ENCODE measurements around the gene ITGA11. TPM values are rescaled to one million over a fixed set of nuclear protein-coding genes. Genes with fewer than 3 reads are reported as not detected.

The ITGA11 gene
- total RNA-seq, 2 experiments from 2014 or later: 1.7 to 3.6 TPM

GRCh38 chr15:68478853-68479252, 46.9 kb upstream of the ITGA11 start:
- no peaks in the 10 kb centered on the region for H3K4me1 Mint-ChIP-seq (ENCODE audit: low read depth)
- intact Hi-C loops (cut with micrococcal nuclease): no loop called here
- ATAC-seq (no peak), DNase-seq (no peak)
- H3K27me3 Mint-ChIP-seq: peaks cover 10% of the 10 kb centered on the region
- H3K9me3 Mint-ChIP-seq: no peaks in the 10 kb centered on the region
- TF ChIP-seq CTCF (IDR thresholded peaks at IDR 0.05): no peak
- H3K27ac Mint-ChIP-seq: no peak overlapping the region
- POLR2A ChIA-PET: no interaction called here
- CTCF ChIA-PET: no interaction called here
- H3K4me3 Mint-ChIP-seq: no peak overlapping the region
- H3K36me3 Mint-ChIP-seq (ENCODE audit: low read depth): no peaks in the 10 kb centered on the region

DNA sequence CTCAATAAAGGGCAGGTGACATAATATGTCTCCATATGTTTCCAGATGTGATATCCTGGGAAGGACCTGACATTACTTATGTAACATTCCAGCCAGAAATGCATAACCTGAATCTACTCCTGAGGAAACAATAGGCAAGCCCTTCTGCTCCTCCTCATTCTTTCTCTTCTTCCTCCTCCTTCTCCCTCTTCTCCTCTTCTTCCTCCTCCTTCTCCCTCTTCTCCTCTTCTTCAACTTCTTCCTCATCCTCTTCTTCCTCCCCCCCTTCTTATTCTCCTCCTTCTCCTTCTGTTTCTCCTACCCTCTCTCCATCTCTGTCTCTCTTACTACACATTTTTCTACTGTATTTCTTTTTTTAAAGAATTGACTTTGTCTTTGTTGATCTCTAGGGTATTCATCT, 43.5 kb upstream of the ITGA11 start:
- ChIA-PET POLR2A (no interaction called here), CTCF (interaction anchor here (1.5 kb wide), 1 partner anchor 176 kb away, joined by 4 read pairs; no protein-coding TSS in a partner anchor)
- Mint-ChIP-seq H3K9me3 (no peaks in the 10 kb centered on the region), H3K4me3 (no peak overlapping the region), H3K27ac (no peak overlapping the region), H3K27me3 (peaks cover 5% of the 10 kb centered on the region), H3K36me3 (ENCODE audit: low read depth) (no peaks in the 10 kb centered on the region), H3K4me1 (ENCODE audit: low read depth) (no peaks in the 10 kb centered on the region)
- DNase-seq: no peak
- ATAC-seq: no peak
- intact Hi-C loops (cut with micrococcal nuclease): no loop called here
- TF ChIP-seq CTCF (IDR thresholded peaks at IDR 0.05): no peak

DNA sequence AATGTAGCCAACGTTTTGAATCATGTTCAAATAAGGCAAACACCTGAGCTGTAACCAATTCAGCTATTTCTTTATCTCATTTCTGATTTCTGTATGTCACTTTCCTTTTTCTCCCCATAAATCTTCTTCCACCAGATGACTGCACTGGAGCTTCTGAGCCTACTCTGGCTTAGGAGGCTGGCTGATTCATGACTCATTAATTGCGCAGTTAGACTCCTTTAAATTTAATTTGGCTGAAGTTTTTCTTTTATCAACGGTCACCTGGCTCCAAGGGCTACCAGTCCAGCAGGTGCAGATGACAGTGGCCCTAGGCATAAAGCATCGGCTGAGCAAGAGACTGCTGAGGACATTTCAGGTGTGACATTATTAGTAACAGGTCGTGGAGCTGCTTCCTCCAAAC, 39.6 kb upstream of the ITGA11 start:
- Mint-ChIP-seq H3K4me3 (no peak overlapping the region), H3K27me3 (peaks cover 4% of the 10 kb centered on the region), H3K27ac (no peak overlapping the region), H3K4me1 (ENCODE audit: low read depth) (no peaks in the 10 kb centered on the region), H3K36me3 (ENCODE audit: low read depth) (no peaks in the 10 kb centered on the region), H3K9me3 (no peaks in the 10 kb centered on the region)
- ChIA-PET POLR2A (no interaction called here), CTCF (interaction anchor here (1.1 kb wide), 1 partner anchor 78 kb away, joined by 3 read pairs; no protein-coding TSS in a partner anchor)
- intact Hi-C loops (cut with micrococcal nuclease): no loop called here
- DNase-seq (no peak), ATAC-seq (no peak)
- no peak for TF ChIP-seq CTCF (IDR thresholded peaks at IDR 0.05)

DNA sequence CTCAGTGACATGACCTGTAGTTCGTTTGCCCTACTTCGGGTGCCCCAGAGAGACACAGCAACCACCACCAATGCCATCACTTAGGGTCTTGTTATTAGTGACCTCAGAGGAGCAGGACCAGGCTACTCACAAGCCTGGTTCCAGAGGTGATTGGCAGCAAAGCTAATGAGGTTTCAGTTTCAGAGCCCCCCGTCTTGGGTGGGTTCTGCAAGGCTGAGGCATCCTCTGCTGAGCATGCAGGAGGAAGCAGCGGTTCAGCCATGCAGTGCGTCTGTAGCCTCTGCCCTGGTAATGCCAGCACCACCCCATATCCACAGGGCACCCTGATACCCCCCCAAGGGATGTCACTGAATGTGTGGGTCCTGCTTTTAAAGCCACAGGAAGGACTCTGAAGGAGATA, 39.0 kb upstream of the ITGA11 start:
- Mint-ChIP-seq H3K4me1 (ENCODE audit: low read depth) (no peaks in the 10 kb centered on the region), H3K27me3 (peaks cover 4% of the 10 kb centered on the region), H3K27ac (no peak overlapping the region), H3K36me3 (ENCODE audit: low read depth) (no peaks in the 10 kb centered on the region), H3K4me3 (no peak overlapping the region), H3K9me3 (no peaks in the 10 kb centered on the region)
- DNase-seq: no peak
- TF ChIP-seq CTCF (IDR thresholded peaks at IDR 0.05): no peak
- ChIA-PET POLR2A (interaction anchor here (0.6 kb wide), 1 partner anchor 18 kb away, joined by 3 read pairs; no protein-coding TSS in a partner anchor), CTCF (no interaction called here)
- ATAC-seq: no peak
- intact Hi-C loops (cut with micrococcal nuclease): no loop called here

GRCh38 chr15:68470049-68470742, 38.2 kb upstream of the ITGA11 start:
- intact Hi-C loops (cut with micrococcal nuclease): no loop called here
- Mint-ChIP-seq H3K27me3 (peaks cover 4% of the 10 kb centered on the region), H3K4me3 (no peak overlapping the region), H3K36me3 (ENCODE audit: low read depth) (no peaks in the 10 kb centered on the region), H3K4me1 (ENCODE audit: low read depth) (no peaks in the 10 kb centered on the region), H3K9me3 (no peaks in the 10 kb centered on the region), H3K27ac (no peak overlapping the region)
- no peak for ATAC-seq
- no peak for DNase-seq
- CTCF ChIA-PET: no interaction called here
- POLR2A ChIA-PET: no interaction called here
- no peak for TF ChIP-seq CTCF (IDR thresholded peaks at IDR 0.05)

Measured in activated CD8-positive, alpha-beta T cell treated with anti-CD3 and anti-CD28 coated beads for 36 hours (primary cell).